HG02884 (cell line): ENCODE data around the gene ERC2.
"Not testable (repeated sequence)": the region's sequence is repeated elsewhere in the genome, so short reads cannot be mapped to it uniquely, and the experiment has no call there.

ENCODE experiments used
- ATAC-seq: cut with Tn5 transposase; IDR thresholded peaks from one replicate; pipeline ENCODE4 v1.9.1; 2021; ENCODE audit warnings: mild to moderate bottlenecking, moderate library complexity; ENCODE audit not compliant: unreplicated experiment

The ERC2 gene

GRCh38 chr3:55860049-55860721 is 608.1 kb downstream of the ERC2 start:
- ATAC-seq, result no peak

DNA sequence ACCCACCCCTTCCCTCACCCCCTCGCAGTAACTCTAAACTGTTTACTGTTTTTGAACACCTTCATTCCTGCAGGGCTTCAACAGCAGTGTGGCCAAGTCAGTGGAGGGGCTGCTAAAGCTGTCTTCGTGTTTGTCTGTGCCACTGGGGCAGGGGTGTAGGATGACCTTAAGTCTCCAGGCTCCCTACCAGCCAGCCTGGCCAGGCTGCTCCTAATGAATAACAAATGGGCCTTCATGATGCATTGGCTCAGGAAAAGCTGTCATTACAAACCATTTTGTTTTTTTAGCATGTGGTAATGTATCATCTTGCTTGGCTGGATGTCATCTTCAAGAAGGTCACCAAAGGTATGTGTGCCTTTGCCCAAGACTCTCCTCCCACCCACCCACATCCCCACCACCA is 609.0 kb downstream of the ERC2 start:
- ATAC-seq, result no peak

- no peak for ATAC-seq
These were observed 609.5 kb downstream of the ERC2 start for GRCh38 chr3:55858727-55859126.

DNA sequence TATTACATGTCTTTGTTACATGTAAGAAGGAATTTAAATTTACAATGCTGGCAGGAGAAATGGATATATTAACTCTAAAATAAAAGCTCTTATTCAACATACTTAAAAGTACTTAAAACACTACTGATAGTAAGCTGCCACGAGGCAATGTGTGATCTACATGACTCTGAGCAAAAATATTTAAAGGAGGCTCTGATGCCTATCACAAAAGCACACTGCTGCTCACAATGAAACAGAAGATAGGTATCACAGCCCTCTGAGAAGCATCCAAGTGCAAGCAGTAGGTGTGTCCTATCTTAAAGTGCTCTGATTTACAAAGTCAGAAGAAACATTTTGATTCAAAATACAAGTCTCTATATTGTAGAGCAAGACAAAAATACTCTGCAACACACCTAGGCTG is 610.0 kb downstream of the ERC2 start:
- ATAC-seq, result no peak

DNA sequence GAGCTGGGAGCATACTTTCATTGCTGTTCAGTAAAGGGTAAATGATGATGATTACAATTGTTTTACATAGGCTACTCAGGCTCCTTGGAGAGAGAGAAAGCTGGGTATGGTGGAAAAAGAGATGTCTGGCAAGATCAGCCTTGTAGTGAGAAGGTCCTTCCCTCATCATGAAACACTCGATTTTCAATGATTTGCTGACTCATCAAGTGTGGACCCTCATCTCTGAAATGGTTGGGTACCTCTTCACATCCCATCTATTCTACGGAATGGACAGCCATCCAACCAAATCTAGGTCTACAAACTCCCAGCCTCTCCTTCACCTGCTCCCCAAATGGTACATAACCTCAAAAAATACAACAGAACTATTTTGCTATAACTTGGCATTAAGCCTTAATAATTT is 610.6 kb downstream of the ERC2 start:
- no peak for ATAC-seq

GRCh38 chr3:55855311-55855710 is 613.0 kb downstream of the ERC2 start:
- ATAC-seq, result no peak

GRCh38 chr3:55854494-55854893 is 613.8 kb downstream of the ERC2 start:
- ATAC-seq, result no peak

- ATAC-seq, result no peak
These were observed 615.9 kb downstream of the ERC2 start for GRCh38 chr3:55852326-55852725.

DNA sequence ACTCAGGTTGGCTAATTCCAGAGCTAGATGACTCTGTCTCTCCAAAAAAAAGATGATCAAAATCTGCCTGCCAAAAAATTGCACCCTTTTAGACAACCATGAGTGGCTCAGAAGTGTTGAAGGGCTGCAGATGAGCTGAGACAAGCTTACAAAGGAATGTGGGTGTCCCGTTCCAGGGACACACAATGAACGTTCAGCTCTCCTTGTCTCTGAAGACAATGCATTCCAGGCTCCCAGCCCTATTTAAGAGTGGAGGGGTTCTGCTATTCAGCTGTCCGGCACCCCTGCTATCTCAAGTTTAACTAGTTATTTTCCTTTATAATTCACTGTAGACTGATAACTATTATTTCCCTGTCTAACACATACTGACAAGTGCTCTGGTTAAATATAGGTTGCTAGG is 626.1 kb downstream of the ERC2 start:
- ATAC-seq, result no peak

GRCh38 chr3:55831876-55832275 is 636.4 kb downstream of the ERC2 start:
- ATAC-seq, result not testable (repeated sequence)

DNA sequence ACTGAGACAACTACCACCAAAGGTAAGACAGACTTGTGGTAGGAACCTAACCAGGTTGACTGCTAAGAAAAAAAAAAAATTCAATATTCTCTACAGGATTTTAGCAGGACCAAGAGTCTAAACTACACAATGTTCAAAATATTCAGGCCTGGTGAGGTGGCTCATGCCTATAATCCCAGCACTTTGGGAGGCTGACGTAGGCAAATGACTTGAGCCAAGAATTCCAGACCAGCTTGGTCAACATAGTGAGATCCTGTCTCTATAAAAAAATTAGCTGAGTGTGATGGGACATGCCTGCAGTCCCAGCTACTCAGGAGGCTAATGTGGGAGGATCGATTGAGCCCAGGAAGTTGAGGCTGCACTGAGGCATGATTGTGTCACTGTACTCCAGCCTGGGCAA is 639.6 kb downstream of the ERC2 start:
- ATAC-seq, result no peak

GRCh38 chr3:55827786-55828185 is 640.5 kb downstream of the ERC2 start:
- no peak for ATAC-seq

- no peak for ATAC-seq
These were observed 641.4 kb downstream of the ERC2 start for GRCh38 chr3:55826731-55827496.

DNA sequence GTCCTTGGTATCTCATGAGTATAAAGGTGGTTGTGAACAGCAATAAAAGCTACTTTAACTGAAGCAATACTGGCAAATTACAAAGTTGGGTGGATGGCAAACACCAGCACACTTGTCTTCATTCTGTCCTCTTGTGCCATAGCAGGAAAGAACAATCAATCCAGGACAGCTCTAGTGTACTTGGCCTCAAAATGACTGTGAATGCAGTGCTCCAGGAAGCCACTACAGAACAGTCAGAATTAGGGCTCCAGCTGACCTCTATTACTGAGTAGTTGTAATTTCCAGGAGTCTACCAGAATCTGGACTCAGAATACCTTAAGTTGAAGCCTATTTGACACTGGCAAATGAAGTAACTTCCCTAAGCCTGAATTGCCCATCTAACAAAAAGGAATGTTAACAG is 642.2 kb downstream of the ERC2 start:
- ATAC-seq, result no peak

DNA sequence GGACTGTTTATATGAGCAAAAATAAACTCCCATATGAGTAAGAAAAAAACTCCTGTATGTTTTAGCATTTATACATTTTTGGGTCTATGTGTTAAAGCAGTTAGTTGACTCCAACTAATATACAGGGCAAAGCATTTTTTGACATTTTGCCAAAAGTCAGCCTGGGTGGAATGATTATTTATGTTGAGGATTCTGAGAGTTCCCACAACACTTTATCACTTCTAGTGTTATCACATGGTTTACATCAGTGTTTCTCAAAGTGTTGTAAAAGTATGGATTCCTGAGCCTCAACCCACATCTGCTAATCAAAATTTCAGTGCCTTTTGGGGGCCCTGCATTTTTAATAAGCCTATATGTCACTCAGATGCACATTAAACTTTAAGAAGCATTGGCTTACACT is 643.9 kb downstream of the ERC2 start:
- no peak for ATAC-seq

DNA sequence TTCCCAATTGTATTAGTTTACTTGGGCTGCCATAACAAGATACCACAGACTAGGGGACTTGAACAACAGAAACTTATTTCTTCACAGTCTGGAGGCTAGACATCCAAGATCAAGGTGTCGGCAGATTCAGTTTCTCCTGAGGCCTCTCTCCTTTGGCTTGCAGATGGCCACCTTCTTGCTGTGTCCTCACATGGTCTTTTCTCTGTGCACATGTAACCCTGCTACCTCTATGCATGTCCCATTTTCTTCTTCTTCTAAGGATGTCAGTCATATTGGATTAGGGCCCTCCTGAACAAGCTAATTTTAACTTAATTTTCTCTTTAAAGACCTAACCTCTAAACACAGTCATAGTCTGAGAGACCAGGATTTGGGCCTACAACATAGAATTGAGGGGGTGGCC is 644.4 kb downstream of the ERC2 start:
- ATAC-seq, result no peak

DNA sequence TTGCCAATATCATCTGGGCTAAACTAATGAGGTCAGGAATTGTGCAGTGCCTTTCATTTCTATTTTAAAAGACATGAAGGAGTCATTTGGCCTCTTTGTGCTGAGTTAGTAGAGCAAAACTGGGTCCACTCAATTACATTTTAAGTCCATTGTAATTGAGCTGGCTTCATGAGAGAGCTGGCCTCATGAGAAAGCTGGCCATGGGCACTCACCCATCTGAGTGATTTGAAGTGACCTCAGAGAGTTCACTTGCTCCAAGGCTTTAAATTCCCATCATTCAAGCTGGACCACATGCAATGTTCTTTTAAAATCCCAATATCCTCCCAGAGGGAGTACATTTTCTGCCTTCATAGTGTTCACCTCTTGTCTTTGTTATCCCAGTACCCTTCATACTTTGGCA is 645.3 kb downstream of the ERC2 start:
- no peak for ATAC-seq

GRCh38 chr3:55819005-55819404 is 649.3 kb downstream of the ERC2 start:
- no peak for ATAC-seq

- ATAC-seq, result no peak
These were observed 649.8 kb downstream of the ERC2 start for GRCh38 chr3:55818485-55818884.

GRCh38 chr3:55816794-55817576 is 651.3 kb downstream of the ERC2 start:
- no peak for ATAC-seq

- no peak for ATAC-seq
These were observed 653.0 kb downstream of the ERC2 start for GRCh38 chr3:55815262-55815661.
